Putamen (tissue), 1 donor: ENCODE results near the gene EXOC4.
A peak's percentile ranks its signal among the peaks of the same experiment; 100 is the strongest.

Experiments
- DNase-seq: peaks from one replicate; pipeline ENCODE4 v3.0.0-alpha.2; 2016; ENCODE audit warnings: low spot score

The EXOC4 gene

GRCh38 chr7:133539016-133539415, 286.1 kb downstream of the EXOC4 start:
- DNase-seq = no peak

GRCh38 chr7:133540096-133540860, 287.4 kb downstream of the EXOC4 start:
- no peak for DNase-seq

- DNase-seq = no peak
Observed at GRCh38 chr7:133542209-133542780, 289.4 kb downstream of the EXOC4 start.

- no peak for DNase-seq
Observed at GRCh38 chr7:133543657-133544056, 290.8 kb downstream of the EXOC4 start.

GRCh38 chr7:133545618-133546017, 292.7 kb downstream of the EXOC4 start:
- DNase-seq = no peak

- no peak for DNase-seq
Observed at GRCh38 chr7:133547981-133548380, 295.1 kb downstream of the EXOC4 start.

GRCh38 chr7:133549633-133550032, 296.8 kb downstream of the EXOC4 start:
- DNase-seq = no peak

GRCh38 chr7:133550145-133550544, 297.3 kb downstream of the EXOC4 start:
- no peak for DNase-seq

- DNase-seq = no peak
Observed at GRCh38 chr7:133550811-133551210, 297.9 kb downstream of the EXOC4 start.

GRCh38 chr7:133551466-133551865, 298.6 kb downstream of the EXOC4 start:
- no peak for DNase-seq

GRCh38 chr7:133552079-133552478, 299.2 kb downstream of the EXOC4 start:
- no peak for DNase-seq

- no peak for DNase-seq
Observed at GRCh38 chr7:133554330-133554729, 301.5 kb downstream of the EXOC4 start.

GRCh38 chr7:133556048-133556447, 303.2 kb downstream of the EXOC4 start:
- DNase-seq = no peak

GRCh38 chr7:133556553-133556952, 303.7 kb downstream of the EXOC4 start:
- DNase-seq = no peak

- no peak for DNase-seq
Observed at GRCh38 chr7:133560900-133561299, 308.0 kb downstream of the EXOC4 start.

GRCh38 chr7:133561396-133561795, 308.5 kb downstream of the EXOC4 start:
- no peak for DNase-seq

- peak; percentile 3 for DNase-seq
Observed at GRCh38 chr7:133562621-133563020, 309.7 kb downstream of the EXOC4 start.

GRCh38 chr7:133563251-133563650, 310.4 kb downstream of the EXOC4 start:
- DNase-seq = peak; percentile 30

GRCh38 chr7:133564484-133564883, 311.6 kb downstream of the EXOC4 start:
- no peak for DNase-seq

- DNase-seq = no peak
Observed at GRCh38 chr7:133568544-133568943, 315.7 kb downstream of the EXOC4 start.

GRCh38 chr7:133570321-133570720, 317.4 kb downstream of the EXOC4 start:
- no peak for DNase-seq

GRCh38 chr7:133571076-133571475, 318.2 kb downstream of the EXOC4 start:
- DNase-seq = no peak

- DNase-seq = no peak
Observed at GRCh38 chr7:133572087-133572486, 319.2 kb downstream of the EXOC4 start.

GRCh38 chr7:133572843-133573242, 320.0 kb downstream of the EXOC4 start:
- DNase-seq = no peak
